ENCODE measurements around the gene TLE4. TPM values are rescaled to one million over a fixed set of nuclear protein-coding genes. Genes with fewer than 3 reads are reported as not detected.
A peak's percentile ranks its signal among the peaks of the same experiment; 100 is the strongest.

TLE4 gene
- total RNA-seq, 2 donors from 2014 or later: 16.2 to 16.3 TPM

DNA sequence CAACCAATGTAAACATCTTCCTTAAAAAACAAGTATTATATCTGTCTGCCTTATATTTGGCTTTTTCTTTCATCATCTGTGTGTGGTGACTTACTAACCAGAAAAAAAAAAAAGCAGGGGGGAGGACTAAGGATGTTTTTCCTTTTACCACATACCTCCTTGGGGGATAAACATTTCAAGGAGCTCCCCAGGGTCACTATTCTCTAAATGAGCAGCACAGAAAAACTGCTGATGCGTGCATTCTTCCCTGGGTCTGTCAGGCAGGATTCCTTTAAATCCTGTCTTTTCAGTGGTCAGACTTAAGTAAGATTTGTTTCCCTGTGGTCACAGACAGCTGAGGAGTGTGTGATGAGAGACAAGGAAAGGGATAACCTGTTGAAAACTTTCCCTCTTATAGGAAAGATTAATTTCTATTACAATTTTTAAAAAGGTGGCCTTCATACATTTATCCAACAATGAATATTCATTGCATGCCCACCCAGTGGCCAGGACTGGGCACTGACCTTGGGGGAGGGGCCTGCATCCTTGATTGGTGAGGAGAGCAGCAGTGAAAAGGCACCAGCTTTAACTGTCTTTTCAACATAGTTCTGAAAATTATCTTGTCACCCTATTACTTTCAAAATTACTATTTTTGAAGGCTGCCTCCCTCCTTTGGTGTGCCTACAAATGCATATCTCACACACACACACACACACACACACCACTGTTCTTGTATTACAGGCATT is 123.1 kb downstream of the TLE4 start:
- ATAC-seq: no peak
- no peak for DNase-seq
- intact Hi-C loops (cut with DNase I): no loop called here

DNA sequence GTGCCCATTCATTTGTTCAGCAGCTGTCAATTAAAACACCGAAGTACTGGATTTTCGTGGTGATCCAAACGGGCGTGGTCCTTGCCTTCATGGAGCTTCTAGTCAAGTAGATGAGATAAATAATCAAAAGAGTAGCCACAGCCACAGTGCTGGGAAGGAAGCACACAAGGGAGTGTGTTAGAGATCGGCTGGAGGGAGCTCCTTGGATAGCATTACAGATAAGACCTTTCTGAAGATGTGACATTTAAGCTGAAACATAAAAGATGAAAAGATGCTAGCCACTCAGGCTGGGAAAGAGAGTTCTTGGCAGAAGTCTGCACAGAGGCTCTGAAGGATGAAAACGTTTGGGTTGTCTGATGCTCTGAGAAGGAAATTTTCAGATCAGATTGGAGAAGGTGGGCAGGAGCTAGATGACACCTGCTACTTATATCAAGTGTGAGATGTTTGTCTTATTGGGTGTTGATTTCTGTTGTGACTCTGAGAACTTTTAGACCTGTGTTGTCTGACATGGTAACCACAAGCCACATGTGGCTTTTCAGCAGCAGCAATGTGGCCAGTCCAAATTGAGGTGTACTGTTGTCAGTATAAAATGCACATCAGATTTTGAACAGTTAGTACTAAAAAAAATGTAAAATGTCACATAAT is 123.9 kb downstream of the TLE4 start:
- intact Hi-C loops (cut with DNase I): no loop called here
- DNase-seq (no peak), ATAC-seq (no peak)

DNA sequence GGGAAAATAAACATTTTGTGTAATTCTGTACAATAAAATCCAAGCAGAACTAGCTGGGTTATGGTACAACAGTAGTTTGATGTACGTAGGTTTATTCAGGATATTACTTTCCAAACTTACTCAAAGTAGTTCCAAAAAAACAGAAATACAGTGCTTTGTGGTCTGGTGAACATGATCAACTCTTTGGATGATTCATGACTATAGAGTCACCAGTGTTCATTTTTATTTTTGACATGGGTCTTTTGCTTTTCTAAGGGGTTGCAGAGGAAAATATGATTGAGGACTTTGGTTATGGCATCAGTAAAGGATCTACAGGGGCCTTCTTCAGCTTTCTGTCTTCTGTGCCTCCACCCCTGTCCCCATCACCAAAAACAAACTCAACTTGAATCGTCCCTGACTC is 127.2 kb downstream of the TLE4 start:
- DNase-seq (no peak), ATAC-seq (no peak)
- intact Hi-C loops (cut with DNase I): no loop called here

DNA sequence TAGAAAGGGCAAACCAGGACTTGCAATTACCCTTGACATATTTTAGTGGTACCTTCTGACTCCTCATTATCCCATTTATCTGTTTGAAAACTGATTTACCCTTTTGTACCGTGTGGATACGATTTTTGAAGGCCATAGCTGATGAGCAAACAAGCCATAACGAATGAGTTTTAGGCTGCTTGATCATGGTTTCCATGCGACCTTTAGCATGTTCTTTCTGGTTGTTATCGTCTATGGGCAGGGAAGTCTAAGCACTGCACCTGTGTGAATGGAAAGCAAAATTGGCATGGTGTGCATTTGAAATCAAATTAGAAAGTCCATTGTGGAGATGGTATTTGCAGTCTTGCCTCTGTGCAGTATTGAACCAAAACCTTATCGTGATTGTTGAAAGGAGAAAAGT is 127.7 kb downstream of the TLE4 start:
- DNase-seq (no peak), ATAC-seq (no peak)
- intact Hi-C loops (cut with DNase I): no loop called here

DNA sequence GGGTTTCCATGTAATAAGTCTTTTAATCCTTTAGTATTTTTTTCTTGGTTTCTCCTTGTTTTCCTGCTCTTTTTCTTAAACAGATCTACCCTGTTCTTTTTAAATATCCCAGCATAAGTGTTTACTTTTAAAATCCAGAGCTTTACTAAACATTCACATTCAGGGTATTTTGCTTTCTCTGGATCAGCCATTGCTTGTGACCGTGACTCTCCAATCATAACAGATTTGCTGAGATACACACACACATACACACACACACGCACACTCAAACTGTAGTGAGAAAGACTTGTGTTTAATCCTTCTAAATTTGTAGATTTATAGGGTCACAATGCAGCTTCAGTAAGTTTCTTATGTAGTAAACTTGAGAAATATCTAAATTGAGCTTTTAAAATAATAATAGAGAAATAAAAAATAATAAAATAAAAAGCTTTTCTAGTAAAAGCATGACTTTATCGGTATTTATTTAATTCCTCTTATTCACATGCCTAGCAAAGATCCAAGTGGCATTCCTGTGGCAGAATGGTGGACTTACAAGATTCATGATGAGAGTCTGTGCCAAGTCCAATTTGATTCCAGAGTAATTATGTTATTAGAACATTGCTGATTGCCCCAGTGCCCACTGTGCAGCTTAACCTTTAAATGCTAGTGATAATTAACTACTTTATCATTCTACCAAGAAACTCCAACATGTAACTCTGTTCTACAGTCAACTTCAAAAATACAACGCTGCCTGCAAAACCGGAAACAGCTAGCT is 129.0 kb downstream of the TLE4 start:
- intact Hi-C loops (cut with DNase I): no loop called here
- DNase-seq: no peak
- no peak for ATAC-seq

DNA sequence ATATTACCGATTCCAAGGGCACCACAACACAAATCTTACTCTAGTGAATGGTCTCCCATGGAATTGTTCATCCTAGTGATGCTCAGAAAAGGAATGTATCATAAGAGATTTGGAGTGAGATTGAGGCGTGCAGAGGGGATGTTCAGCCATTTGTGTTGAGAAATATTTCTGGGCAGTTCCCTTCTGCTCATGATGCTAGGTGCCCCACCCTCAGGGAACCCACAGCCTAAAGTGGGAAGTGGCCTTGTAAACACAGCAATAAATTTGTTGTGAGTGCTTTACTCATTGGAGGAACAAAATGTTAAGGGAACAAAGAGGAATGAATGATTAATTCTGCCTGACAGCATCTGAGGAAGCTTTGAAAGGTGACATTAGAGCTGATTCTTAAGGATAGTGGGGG is 129.9 kb downstream of the TLE4 start:
- no peak for DNase-seq
- intact Hi-C loops (cut with DNase I): no loop called here
- peak in 1 of 2 donors; percentile 62 for ATAC-seq

DNA sequence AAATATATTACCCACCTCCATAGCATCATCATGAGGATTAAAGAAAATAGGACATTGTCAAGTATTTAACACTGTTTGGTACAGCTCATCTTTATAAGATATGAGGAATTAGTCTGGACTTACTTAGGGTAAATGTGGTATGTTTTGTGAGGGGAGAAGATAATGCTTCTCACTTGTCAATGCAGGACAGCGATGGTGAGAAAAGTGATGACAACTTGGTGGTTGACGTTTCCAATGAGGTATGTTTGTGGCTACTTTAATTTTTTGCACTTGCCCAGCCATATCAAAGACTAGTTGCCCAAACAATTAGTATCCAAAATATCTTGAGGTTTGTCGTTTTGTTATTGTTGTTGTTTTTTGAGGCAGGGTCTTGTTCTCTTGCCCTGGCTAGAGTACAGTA is 133.9 kb downstream of the TLE4 start:
- intact Hi-C loops (cut with DNase I): no loop called here
- DNase-seq (no peak), ATAC-seq (no peak)

DNA sequence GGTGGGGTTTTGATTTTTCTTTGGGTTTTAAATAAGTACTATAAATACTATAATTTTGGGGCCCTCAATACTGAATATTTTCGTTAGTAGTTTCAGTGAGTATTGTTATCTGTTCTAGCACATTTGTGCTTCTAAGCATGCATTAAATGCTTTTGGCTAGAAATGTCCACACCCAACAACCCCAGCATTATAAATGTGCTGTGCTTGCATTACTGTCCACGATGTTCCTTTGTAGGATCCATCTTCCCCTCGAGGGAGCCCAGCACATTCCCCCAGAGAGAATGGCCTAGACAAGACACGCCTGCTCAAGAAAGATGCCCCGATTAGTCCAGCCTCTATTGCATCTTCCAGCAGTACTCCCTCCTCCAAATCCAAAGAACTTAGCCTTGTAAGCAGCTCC is 134.7 kb downstream of the TLE4 start:
- no peak for ATAC-seq
- intact Hi-C loops (cut with DNase I): no loop called here
- no peak for DNase-seq

DNA sequence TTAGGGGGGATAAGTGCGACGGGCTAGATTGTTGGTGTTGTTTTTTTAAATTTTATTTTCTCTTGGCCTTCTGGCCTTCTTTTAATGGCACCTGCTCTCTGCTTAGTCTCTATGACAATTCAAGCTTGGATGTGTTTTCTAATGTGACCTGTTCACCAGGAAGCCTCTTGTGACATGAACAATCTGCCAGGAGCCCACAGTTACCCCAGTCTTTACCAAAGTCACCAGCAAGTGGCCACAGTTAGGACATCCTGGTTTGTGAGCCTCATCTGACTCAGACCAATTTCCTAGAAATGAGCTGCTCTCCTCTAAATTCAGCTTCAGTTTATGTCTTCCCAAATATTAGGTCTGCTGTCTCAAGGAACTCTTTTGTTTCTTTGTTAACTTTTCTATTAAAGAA is 135.8 kb downstream of the TLE4 start:
- ATAC-seq: no peak
- DNase-seq: no peak
- intact Hi-C loops (cut with DNase I): no loop called here

DNA sequence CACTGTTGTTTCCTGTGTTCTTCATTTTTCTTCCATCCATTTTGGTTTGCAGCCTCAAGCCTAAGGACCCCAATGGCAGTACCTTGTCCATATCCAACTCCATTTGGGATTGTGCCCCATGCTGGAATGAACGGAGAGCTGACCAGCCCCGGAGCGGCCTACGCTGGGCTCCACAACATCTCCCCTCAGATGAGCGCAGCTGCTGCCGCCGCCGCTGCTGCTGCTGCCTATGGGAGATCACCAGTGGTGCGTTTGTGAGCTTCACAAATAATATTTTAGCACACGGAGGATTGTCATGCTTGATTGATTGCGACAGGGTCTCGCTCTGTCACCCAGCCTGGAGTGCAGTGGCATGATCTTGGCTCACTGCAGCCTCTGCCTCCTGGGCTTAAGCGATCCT is 136.8 kb downstream of the TLE4 start:
- DNase-seq (no peak), ATAC-seq (no peak)
- intact Hi-C loops (cut with DNase I): no loop called here

DNA sequence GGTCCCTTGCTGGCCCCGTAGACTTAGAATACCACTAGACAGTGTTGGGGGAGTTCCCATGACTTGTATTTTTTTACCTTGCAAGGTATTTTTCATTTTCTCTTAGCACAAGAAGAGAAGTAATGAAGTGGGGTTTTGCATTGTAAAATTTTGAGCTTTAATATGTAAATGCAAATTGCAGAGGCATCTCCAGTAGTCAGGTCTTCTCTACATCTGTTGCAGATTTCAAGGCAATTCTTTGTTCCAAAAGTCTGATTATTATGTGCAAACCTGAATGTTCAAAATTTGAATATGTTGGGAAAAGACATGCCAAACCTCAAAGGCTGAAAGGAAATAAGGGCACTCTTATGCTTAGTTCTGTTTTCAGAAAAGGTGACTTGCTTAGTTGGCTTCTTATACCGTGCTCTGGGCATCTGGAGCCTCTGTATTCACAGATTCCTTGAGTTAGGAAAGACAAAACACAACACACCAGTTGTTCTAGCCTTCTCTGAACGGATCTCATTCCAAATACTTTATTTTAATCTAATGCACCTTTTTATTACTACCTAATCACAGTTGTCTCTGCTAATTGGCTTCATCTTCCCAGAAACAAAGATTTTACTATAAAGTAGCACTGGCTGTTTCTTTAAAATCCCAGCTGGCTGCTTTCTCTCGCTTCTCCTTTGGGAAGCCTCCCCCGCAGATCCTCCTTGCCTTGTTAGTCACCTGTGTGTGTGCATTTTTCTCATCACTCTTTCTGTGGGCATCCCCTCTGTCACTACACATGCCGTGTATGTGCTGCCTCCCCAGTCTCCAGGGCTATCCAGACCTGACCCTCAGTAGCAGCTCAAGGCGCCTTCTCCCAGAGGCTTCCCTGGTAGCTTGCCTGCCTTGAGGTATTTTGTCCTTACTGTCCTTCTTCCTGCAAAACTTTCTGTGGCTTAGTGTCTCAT is 138.2 kb downstream of the TLE4 start:
- intact Hi-C loops (cut with DNase I): no loop called here
- DNase-seq (no peak), ATAC-seq (no peak)

DNA sequence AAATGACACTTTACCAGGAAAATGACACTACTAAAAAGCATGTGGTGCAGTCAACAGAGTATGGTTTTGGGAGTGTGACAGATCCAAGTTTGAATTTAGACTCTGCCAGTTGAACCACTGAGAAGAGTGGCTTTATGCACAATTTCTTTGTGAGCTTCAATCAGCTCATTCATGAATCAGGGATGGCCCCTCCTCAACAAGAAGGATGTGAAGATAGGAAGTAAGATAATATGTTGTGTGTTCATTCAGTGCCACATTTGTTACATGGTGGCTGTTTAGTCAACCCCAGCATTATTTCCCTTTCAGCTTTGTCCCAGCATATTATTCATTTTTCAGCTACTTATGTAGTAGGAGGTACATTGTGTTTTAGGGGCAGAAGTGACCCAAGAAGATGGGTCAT is 140.1 kb downstream of the TLE4 start:
- ATAC-seq: no peak
- intact Hi-C loops (cut with DNase I): no loop called here
- DNase-seq: no peak

DNA sequence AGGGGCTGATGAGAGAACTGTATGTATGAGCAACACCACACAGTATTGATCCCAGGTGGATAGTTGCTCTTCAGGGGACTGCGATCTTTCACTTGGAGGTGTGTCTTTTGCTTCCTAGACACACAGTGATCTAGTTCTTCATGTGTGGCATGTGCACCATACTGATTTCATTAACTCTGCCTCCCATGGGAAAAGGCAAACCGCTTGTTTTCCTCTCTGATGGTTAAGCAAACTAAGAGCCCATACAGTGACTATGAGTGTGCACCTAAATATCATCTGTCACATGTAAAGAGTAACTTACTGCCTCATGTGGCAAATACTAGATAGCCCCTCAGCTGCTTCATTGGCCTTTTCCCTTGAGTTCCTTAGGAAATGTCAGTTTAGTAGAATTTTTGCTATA is 147.3 kb downstream of the TLE4 start:
- DNase-seq (no peak), ATAC-seq (no peak)
- intact Hi-C loops (cut with DNase I): no loop called here

DNA sequence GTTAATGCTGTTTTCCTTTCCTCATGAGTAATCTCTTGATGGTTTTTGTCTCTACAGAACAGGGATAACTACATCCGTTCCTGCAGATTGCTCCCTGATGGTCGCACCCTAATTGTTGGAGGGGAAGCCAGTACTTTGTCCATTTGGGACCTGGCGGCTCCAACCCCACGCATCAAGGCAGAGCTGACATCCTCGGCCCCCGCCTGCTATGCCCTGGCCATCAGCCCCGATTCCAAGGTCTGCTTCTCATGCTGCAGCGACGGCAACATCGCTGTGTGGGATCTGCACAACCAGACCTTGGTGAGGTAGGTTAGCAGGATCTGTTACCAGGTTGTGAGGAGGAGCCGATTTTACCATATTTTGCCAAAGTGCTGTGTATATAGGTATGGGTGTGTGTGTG is 148.2 kb downstream of the TLE4 start:
- ATAC-seq (no peak), DNase-seq (no peak)
- intact Hi-C loops (cut with DNase I): no loop called here

DNA sequence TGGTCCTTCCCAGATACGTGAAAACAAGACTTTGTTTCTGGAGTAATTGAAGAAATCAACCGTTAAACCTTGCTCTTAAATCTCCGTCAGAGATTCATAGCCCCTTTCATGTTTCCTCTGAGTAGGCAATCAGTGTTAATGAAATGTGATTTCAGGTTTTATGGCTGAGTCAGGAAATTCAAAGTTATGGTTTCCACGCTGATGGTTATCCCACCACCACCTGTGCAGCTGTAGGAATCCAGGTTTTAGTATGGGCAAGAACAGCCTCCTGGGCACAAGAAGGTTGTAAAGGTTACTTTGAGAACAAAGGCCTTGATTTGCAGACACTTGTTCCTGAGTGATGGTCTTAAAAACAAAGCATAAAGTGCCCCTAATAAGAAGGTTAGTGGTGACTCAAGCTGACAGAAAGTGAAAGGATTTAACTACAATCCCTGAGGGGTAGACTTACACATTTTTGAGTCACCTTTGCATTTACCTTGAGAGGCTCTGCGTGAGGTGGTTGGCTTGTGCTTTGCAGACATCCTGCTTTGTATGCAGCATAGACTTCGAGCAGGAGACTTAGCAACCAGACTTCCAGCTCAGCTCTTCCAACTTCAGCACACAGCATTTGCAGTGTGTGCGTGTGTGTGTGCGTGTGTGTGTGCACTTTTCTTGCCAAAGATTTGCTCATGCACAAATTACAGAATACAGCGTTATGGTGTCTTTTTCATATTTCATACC is 159.6 kb downstream of the TLE4 start:
- intact Hi-C loops (cut with DNase I): no loop called here
- ATAC-seq (no peak), DNase-seq (no peak)

DNA sequence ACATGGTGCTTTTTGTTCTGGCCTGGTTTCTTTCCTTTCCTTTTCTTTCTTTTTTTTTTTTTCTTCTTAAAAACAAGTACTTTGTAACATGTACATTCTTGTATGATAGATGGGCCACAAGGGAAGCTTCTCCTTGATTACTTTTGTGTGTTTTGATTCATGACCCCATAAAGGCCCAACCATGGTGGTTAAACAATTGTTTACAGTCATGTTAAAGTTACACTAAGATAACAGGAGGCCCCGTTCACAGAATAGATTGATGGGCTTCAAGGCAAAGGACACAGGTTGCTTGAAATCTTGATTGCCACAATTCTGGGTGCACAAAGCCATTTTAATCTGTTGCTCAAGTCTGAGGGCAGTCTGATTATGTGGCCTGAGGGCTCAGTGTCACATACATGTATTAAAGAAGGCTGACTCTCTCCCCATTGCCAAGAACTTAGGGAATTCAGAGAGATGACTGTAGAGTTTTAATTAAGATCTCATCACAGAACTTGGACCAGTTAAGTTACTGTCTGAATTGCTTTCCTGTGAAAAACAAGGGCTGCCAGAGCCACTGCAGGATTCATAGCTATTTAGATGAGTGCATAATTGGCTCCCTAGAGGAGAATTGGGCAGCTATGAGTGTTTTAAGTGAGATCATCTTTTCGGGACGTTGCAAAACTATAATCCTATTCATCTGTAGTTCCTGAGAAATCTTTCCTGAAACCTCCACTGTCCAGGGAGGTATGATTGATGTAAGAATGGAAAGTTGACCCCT is 163.4 kb downstream of the TLE4 start:
- DNase-seq: no peak
- intact Hi-C loops (cut with DNase I): no loop called here
- ATAC-seq: no peak

DNA sequence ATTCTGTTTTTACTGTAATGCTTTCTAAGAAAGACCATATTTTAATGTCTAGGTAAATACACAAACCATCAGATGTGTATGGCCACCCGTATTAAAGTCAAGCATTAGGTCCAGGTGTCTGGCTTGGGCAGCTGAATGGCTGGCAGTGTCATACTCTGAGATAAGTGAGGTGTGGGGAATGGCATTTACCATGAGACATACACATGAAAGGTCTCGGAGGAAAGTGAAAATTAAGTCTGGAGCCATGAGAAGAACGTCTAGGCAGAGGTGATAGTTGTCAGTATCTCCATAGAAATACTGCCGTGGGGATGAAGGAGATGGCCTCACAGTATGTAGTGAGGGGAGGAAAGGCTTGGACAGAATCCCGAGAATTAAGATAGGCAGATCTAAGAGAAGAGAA is 164.3 kb downstream of the TLE4 start:
- ATAC-seq (no peak), DNase-seq (no peak)
- intact Hi-C loops (cut with DNase I): no loop called here

DNA sequence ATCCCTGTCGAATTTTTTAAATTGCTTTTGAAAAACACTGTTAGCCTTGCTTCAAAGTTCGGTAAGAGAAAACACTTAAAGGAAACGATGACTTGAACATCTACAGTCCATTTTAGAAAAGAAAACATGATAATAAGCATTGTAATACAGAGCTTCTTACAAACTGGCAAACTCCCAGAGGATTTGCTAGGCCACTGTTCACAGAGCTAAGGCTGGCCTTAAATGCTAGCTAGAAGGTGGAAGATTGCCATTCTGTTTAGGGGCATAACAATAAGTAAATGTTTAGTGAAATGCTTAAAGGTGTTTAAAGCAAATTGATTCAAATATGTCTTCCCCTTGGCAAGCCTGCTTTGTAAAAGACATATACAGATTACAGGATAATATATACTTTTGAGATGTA is 169.6 kb downstream of the TLE4 start:
- DNase-seq (no peak), ATAC-seq (peak in 1 of 2 donors; percentile 25)
- intact Hi-C loops (cut with DNase I): no loop called here

All from left cardiac atrium (tissue), 4 donors.